GM12892 (cell line): ENCODE data around the gene DNAH11.

Source experiments
- POLR2A ChIP-seq: IDR thresholded peaks from 2 replicates; pipeline ENCODE4 v1.6.1; 2011; ENCODE audit warnings: low read depth, low read length, control low read depth
- POLR2AphosphoS5 ChIP-seq: IDR thresholded peaks from 2 replicates; pipeline ENCODE4 v1.6.1; 2011; ENCODE audit warnings: low read depth, low read length, control low read depth

DNA sequence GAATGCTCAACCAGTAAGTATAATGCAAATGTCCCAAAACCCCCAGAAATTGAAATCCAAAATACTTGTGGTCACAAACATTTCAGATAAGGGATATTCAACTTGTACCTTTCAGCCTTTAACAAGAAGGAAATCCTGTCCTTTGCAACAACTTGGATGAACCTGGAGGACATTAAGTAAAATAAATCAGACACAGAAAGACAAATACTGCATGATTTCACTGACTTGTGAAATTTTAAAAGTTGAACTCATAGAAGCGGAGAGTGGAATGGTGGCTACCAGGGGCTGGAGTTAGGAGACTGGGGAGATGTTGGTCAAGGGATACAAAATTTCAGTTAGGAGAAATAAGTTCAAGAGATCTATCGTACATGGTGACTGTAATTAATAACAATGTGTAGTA lies 187.6 kb downstream of the DNAH11 start:
- no peak for TF ChIP-seq POLR2AphosphoS5
- no peak for TF ChIP-seq POLR2A
